ENCODE results near the gene RUBCN. TPM values are rescaled to one million over a fixed set of nuclear protein-coding genes. Genes with fewer than 3 reads are reported as not detected.

RUBCN gene
- total RNA-seq, 1 donor from 2014 or later: 10.6 TPM

Other genes starting within 250 kb of the RUBCN start
- 2.5 and 3.8 TPM in 2 replicates for gene BDH1, start 180.9 kb downstream of the RUBCN start, total RNA-seq
- 48.7 and 72.9 TPM in 2 replicates for gene FYTTD1, start 13.0 kb upstream of the RUBCN start, total RNA-seq
- gene LRCH3, start 54.4 kb upstream of the RUBCN start, total RNA-seq: 44.0 and 46.2 TPM in 2 replicates
- 695 and 959 TPM in 2 replicates for gene RPL35A, start 213.3 kb upstream of the RUBCN start, total RNA-seq
- 3.4 and 5.7 TPM in 2 replicates for gene LMLN, start 223.3 kb upstream of the RUBCN start, total RNA-seq

All from pulmonary artery endothelial cell (primary cell).